PC-3 (cell line): ENCODE data around the gene PDIA4. TPM values are rescaled to one million over a fixed set of nuclear protein-coding genes. Genes with fewer than 3 reads are reported as not detected.

Experiments
- ATAC-seq: fragments of 200-7000 bp; cut with Tn5 transposase; 2 replicates; pipeline ENCODE4 v1.9.1; 2020; ENCODE audit warnings: mild to moderate bottlenecking, moderate library complexity
- BruUV-seq: library from RNA; stranded (reverse); fragments of 400-500 nt; replicated peaks from 2 replicates; lab custom pipeline; 2021; lab: Mats Ljungman, UMichigan
- CTCF ChIA-PET: fragments of 300-600 bp; sonication (Branson Sonifier 250); formaldehyde crosslinking; loops from one replicate; lab custom pipeline; 2022; ENCODE audit warnings: antibody characterized with exemption; lab: Charles Lee
- POLR2A ChIA-PET: fragments of 300-600 bp; sonication (Branson Sonifier 250); formaldehyde crosslinking; loops from one replicate; lab custom pipeline; 2022; ENCODE audit warnings: antibody characterized with exemption; ENCODE audit not compliant: unreplicated experiment; lab: Charles Lee
- DNase-seq: peaks from one replicate; pipeline ENCODE4 v3.0.0-alpha.2; 2015
- H2AFZ ChIP-seq: fragments of 300-600 bp; sonication (generic); 2 replicates; pipeline ENCODE4 v1.6.0; 2016; ENCODE audit warnings: antibody characterized with exemption, low read length
- H3F3A ChIP-seq: fragments of 300-600 bp; sonication (generic); one replicate; pipeline ENCODE4 v1.6.0; 2017; ENCODE audit warnings: antibody characterized with exemption, low read length, control low read depth, mild to moderate bottlenecking; ENCODE audit not compliant: unreplicated experiment
- H3K27ac ChIP-seq: fragments of 300-600 bp; sonication (generic); 2 replicates; pipeline ENCODE4 v1.5.1; 2016; ENCODE audit warnings: mild to moderate bottlenecking, low read length
- H3K27me3 ChIP-seq: fragments of 300-600 bp; sonication (generic); 2 replicates; pipeline ENCODE4 v1.6.1; 2016; ENCODE audit warnings: low read length, mixed read lengths
- H3K36me3 ChIP-seq: fragments of 300-600 bp; sonication (generic); 2 replicates; pipeline ENCODE4 v1.6.1; 2016; ENCODE audit warnings: low read depth, mixed run types, low read length, mixed read lengths
- H3K4me1 ChIP-seq: fragments of 300-600 bp; sonication (generic); 2 replicates; pipeline ENCODE4 v1.5.1; 2016; ENCODE audit warnings: low read length; ENCODE audit not compliant: insufficient read depth
- H3K4me2 ChIP-seq: fragments of 300-600 bp; sonication (generic); 2 replicates; pipeline ENCODE4 v1.6.0; 2016; ENCODE audit warnings: low read length
- H3K4me3 ChIP-seq: fragments of 300-600 bp; sonication (generic); 2 replicates; pipeline ENCODE4 v1.5.1; 2016; ENCODE audit warnings: mild to moderate bottlenecking, low read length, mixed read lengths
- H3K79me2 ChIP-seq: fragments of 300-600 bp; sonication (generic); 2 replicates; pipeline ENCODE4 v1.6.1; 2017; ENCODE audit warnings: low read length, mixed read lengths
- H3K9ac ChIP-seq: fragments of 300-600 bp; sonication (generic); 2 replicates; pipeline ENCODE4 v1.6.0; 2016; ENCODE audit warnings: mild to moderate bottlenecking, low read length
- H3K9me2 ChIP-seq: fragments of 300-600 bp; sonication (generic); replicated peaks from 2 replicates; pipeline ENCODE4 v1.6.1; 2016; ENCODE audit warnings: mixed run types, low read length, mixed read lengths
- H3K9me3 ChIP-seq: fragments of 300-600 bp; sonication (generic); 2 replicates; pipeline ENCODE4 v1.6.1; 2016; ENCODE audit warnings: low read length, mixed read lengths
- H4K20me1 ChIP-seq: fragments of 300-600 bp; sonication (generic); 2 replicates; pipeline ENCODE4 v1.6.1; 2016; ENCODE audit warnings: low read length, mixed read lengths
- CTCF ChIP-seq: fragments of 300-600 bp; sonication (generic); conservative IDR thresholded peaks from 2 replicates; pipeline ENCODE4 v1.5.1; 2017; ENCODE audit warnings: antibody characterized with exemption, low read depth, mild to moderate bottlenecking, low read length
- EZH2 ChIP-seq: fragments of 300-600 bp; sonication (generic); IDR thresholded peaks from one replicate; pipeline ENCODE4 v1.6.1; 2017; ENCODE audit warnings: antibody characterized with exemption, mild to moderate bottlenecking, low read length; ENCODE audit not compliant: unreplicated experiment
- EZH2phosphoT487 ChIP-seq: fragments of 300-600 bp; sonication (generic); IDR thresholded peaks from 2 replicates; pipeline ENCODE4 v1.6.1; 2018; ENCODE audit warnings: mild to moderate bottlenecking, antibody characterized with exemption, low read length, borderline replicate concordance
- intact Hi-C: fragments of 100-400 bp; cut with micrococcal nuclease; formaldehyde crosslinking; loops from 2 replicates; pipeline ENCODE4 v1.9.0; 2023
- total RNA-seq: library from RNA; depleted of rRNA; stranded (reverse); fragments of >200 nt; gene quantifications from 2 replicates; pipeline ENCODE4 v1.2.3, GENCODE V29; 2014

The PDIA4 gene
- total RNA-seq, 1 experiment from 2014 or later = 249 TPM

- Histone ChIP-seq H3K79me2 (no peaks in the 10 kb centered on the region), H3K27ac (no peak overlapping the region), H3F3A (no peaks in the 10 kb centered on the region), H3K9me2 (no peaks in the 10 kb centered on the region), H4K20me1 (no peaks in the 10 kb centered on the region), H3K27me3 (no peaks in the 10 kb centered on the region), H3K9me3 (no peaks in the 10 kb centered on the region), H3K36me3 (peaks cover 38% of the 10 kb centered on the region), H3K4me2 (no peak overlapping the region), H2AFZ (no peak overlapping the region), H3K4me1 (no peaks in the 10 kb centered on the region), H3K4me3 (no peak overlapping the region), H3K9ac (no peak overlapping the region)
- intact Hi-C loops = no loop called here
- POLR2A ChIA-PET = no interaction called here
- DNase-seq = no peak
- TF ChIP-seq CTCF (no peak), EZH2 (no peak), EZH2phosphoT487 (no peak)
- peak; percentile 5; the same call in 1 of the 2 replicates for ATAC-seq
- CTCF ChIA-PET = no interaction called here
- BruUV-seq = TSS peak; percentile 6
Observed at GRCh38 chr7:149001427-149002068, 26.8 kb downstream of the PDIA4 start.

- H3F3A ChIP-seq = no peaks in the 10 kb centered on the region
- H3K36me3 ChIP-seq = peaks cover 32% of the 10 kb centered on the region
- H3K4me2 ChIP-seq = no peak overlapping the region
- no peaks in the 10 kb centered on the region for H3K27me3 ChIP-seq
- no peak overlapping the region for H2AFZ ChIP-seq
- H4K20me1 ChIP-seq = no peaks in the 10 kb centered on the region
- no peaks in the 10 kb centered on the region for H3K79me2 ChIP-seq
- H3K9ac ChIP-seq = no peak overlapping the region
- DNase-seq = no peak
- H3K4me1 ChIP-seq = no peaks in the 10 kb centered on the region
- H3K9me2 ChIP-seq = no peaks in the 10 kb centered on the region
- no peak overlapping the region for H3K27ac ChIP-seq
- no peaks in the 10 kb centered on the region for H3K9me3 ChIP-seq
- intact Hi-C loops = no loop called here
- ATAC-seq = no peak
- TF ChIP-seq EZH2phosphoT487 = no peak
- TF ChIP-seq EZH2 = no peak
- no peak for TF ChIP-seq CTCF
- CTCF ChIA-PET = interaction anchor here (0.6 kb wide), 1 partner anchor 90 kb away, joined by 3 read pairs; no protein-coding TSS in a partner anchor
- no peak overlapping the region for H3K4me3 ChIP-seq
- POLR2A ChIA-PET = no interaction called here
- BruUV-seq = no TSS peak
Observed at GRCh38 chr7:149000961-149001360, 27.3 kb downstream of the PDIA4 start.

- no TSS peak for BruUV-seq
- H3K4me1 ChIP-seq = no peaks in the 10 kb centered on the region
Observed at GRCh38 chr7:148999192-148999591, 29.1 kb downstream of the PDIA4 start.

More at GRCh38 chr7:148999192-148999591, 29.1 kb downstream of the PDIA4 start:
- Histone ChIP-seq H3K9me3 (no peaks in the 10 kb centered on the region), H2AFZ (no peak overlapping the region), H3K27ac (no peak overlapping the region), H3K9ac (no peak overlapping the region), H3F3A (no peaks in the 10 kb centered on the region), H3K4me2 (no peak overlapping the region), H3K4me3 (no peak overlapping the region), H3K79me2 (no peaks in the 10 kb centered on the region), H3K36me3 (peaks cover 16% of the 10 kb centered on the region), H3K9me2 (no peaks in the 10 kb centered on the region), H3K27me3 (no peaks in the 10 kb centered on the region), H4K20me1 (no peaks in the 10 kb centered on the region)
- TF ChIP-seq EZH2phosphoT487 (no peak), CTCF (no peak), EZH2 (no peak)
- DNase-seq (no peak), ATAC-seq (peak; percentile 20; the same call in 1 of the 2 replicates)
- intact Hi-C loops = no loop called here
- ChIA-PET POLR2A (interaction anchor here (0.6 kb wide), 1 partner anchor 33 kb away, joined by 6 read pairs; no protein-coding TSS in a partner anchor), CTCF (no interaction called here)
